PC-3 (cell line): ENCODE results near the gene PTPRD. TPM values are rescaled to one million over a fixed set of nuclear protein-coding genes. Genes with fewer than 3 reads are reported as not detected.

Experiments
- ATAC-seq: fragments of 200-7000 bp; cut with Tn5 transposase; 2 replicates; pipeline ENCODE4 v1.9.1; 2020; ENCODE audit warnings: mild to moderate bottlenecking, moderate library complexity
- BruUV-seq: library from RNA; stranded (reverse); fragments of 400-500 nt; replicated peaks from 2 replicates; lab custom pipeline; 2021; lab: Mats Ljungman, UMichigan
- CTCF ChIA-PET: fragments of 300-600 bp; sonication (Branson Sonifier 250); formaldehyde crosslinking; loops from one replicate; lab custom pipeline; 2022; ENCODE audit warnings: antibody characterized with exemption; lab: Charles Lee
- POLR2A ChIA-PET: fragments of 300-600 bp; sonication (Branson Sonifier 250); formaldehyde crosslinking; loops from one replicate; lab custom pipeline; 2022; ENCODE audit warnings: antibody characterized with exemption; ENCODE audit not compliant: unreplicated experiment; lab: Charles Lee
- DNase-seq: peaks from one replicate; pipeline ENCODE4 v3.0.0-alpha.2; 2015
- H2AFZ ChIP-seq: fragments of 300-600 bp; sonication (generic); 2 replicates; pipeline ENCODE4 v1.6.0; 2016; ENCODE audit warnings: antibody characterized with exemption, low read length
- H3F3A ChIP-seq: fragments of 300-600 bp; sonication (generic); one replicate; pipeline ENCODE4 v1.6.0; 2017; ENCODE audit warnings: antibody characterized with exemption, low read length, control low read depth, mild to moderate bottlenecking; ENCODE audit not compliant: unreplicated experiment
- H3K27ac ChIP-seq: fragments of 300-600 bp; sonication (generic); 2 replicates; pipeline ENCODE4 v1.5.1; 2016; ENCODE audit warnings: mild to moderate bottlenecking, low read length
- H3K27me3 ChIP-seq: fragments of 300-600 bp; sonication (generic); 2 replicates; pipeline ENCODE4 v1.6.1; 2016; ENCODE audit warnings: low read length, mixed read lengths
- H3K36me3 ChIP-seq: fragments of 300-600 bp; sonication (generic); 2 replicates; pipeline ENCODE4 v1.6.1; 2016; ENCODE audit warnings: low read depth, mixed run types, low read length, mixed read lengths
- H3K4me1 ChIP-seq: fragments of 300-600 bp; sonication (generic); 2 replicates; pipeline ENCODE4 v1.5.1; 2016; ENCODE audit warnings: low read length; ENCODE audit not compliant: insufficient read depth
- H3K4me2 ChIP-seq: fragments of 300-600 bp; sonication (generic); 2 replicates; pipeline ENCODE4 v1.6.0; 2016; ENCODE audit warnings: low read length
- H3K4me3 ChIP-seq: fragments of 300-600 bp; sonication (generic); 2 replicates; pipeline ENCODE4 v1.5.1; 2016; ENCODE audit warnings: mild to moderate bottlenecking, low read length, mixed read lengths
- H3K79me2 ChIP-seq: fragments of 300-600 bp; sonication (generic); 2 replicates; pipeline ENCODE4 v1.6.1; 2017; ENCODE audit warnings: low read length, mixed read lengths
- H3K9ac ChIP-seq: fragments of 300-600 bp; sonication (generic); 2 replicates; pipeline ENCODE4 v1.6.0; 2016; ENCODE audit warnings: mild to moderate bottlenecking, low read length
- H3K9me2 ChIP-seq: fragments of 300-600 bp; sonication (generic); replicated peaks from 2 replicates; pipeline ENCODE4 v1.6.1; 2016; ENCODE audit warnings: mixed run types, low read length, mixed read lengths
- H3K9me3 ChIP-seq: fragments of 300-600 bp; sonication (generic); 2 replicates; pipeline ENCODE4 v1.6.1; 2016; ENCODE audit warnings: low read length, mixed read lengths
- H4K20me1 ChIP-seq: fragments of 300-600 bp; sonication (generic); 2 replicates; pipeline ENCODE4 v1.6.1; 2016; ENCODE audit warnings: low read length, mixed read lengths
- EZH2 ChIP-seq: fragments of 300-600 bp; sonication (generic); IDR thresholded peaks from one replicate; pipeline ENCODE4 v1.6.1; 2017; ENCODE audit warnings: antibody characterized with exemption, mild to moderate bottlenecking, low read length; ENCODE audit not compliant: unreplicated experiment
- EZH2phosphoT487 ChIP-seq: fragments of 300-600 bp; sonication (generic); IDR thresholded peaks from 2 replicates; pipeline ENCODE4 v1.6.1; 2018; ENCODE audit warnings: mild to moderate bottlenecking, antibody characterized with exemption, low read length, borderline replicate concordance
- intact Hi-C: fragments of 100-400 bp; cut with micrococcal nuclease; formaldehyde crosslinking; loops from 2 replicates; pipeline ENCODE4 v1.9.0; 2023
- total RNA-seq: library from RNA; depleted of rRNA; stranded (reverse); fragments of >200 nt; gene quantifications from 2 replicates; pipeline ENCODE4 v1.2.3, GENCODE V29; 2014
- TF ChIP-seq, protein P1 (sequence below): fragments of 300-600 bp; sonication (generic); conservative IDR thresholded peaks from 2 replicates; pipeline ENCODE4 v1.5.1; 2017; ENCODE audit warnings: antibody characterized with exemption, low read depth, mild to moderate bottlenecking, low read length

The PTPRD gene
- total RNA-seq, 1 experiment from 2014 or later = not detected

DNA sequence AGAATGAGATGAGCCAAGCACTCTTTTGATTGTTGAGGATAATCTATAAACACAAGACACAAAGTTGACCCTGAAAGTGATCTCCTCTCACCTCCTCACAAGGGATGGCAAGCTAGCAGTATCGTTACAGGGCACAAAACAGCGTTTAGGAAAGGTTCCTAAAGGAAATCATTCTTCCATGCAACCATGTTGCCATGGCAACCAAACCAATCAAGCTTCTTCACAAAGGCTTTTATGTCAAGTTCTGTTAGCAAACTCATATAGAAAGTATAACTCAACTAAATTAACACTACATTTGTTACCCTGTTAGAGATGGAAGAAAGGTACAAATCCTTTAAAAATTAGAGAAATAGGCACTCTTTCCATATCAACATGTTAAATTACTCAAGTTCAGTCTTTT, 1796.4 kb downstream of the PTPRD start:
- ChIA-PET POLR2A (no interaction called here), CTCF (no interaction called here)
- DNase-seq = no peak
- Histone ChIP-seq H3K27me3 (no peaks in the 10 kb centered on the region), H3K27ac (no peak overlapping the region), H3K4me2 (no peak overlapping the region), H3K36me3 (no peaks in the 10 kb centered on the region), H3K9me3 (no peaks in the 10 kb centered on the region), H3K4me1 (no peaks in the 10 kb centered on the region), H3F3A (no peaks in the 10 kb centered on the region), H4K20me1 (no peaks in the 10 kb centered on the region), H3K79me2 (no peaks in the 10 kb centered on the region), H3K9me2 (no peaks in the 10 kb centered on the region), H3K4me3 (no peak overlapping the region), H3K9ac (no peak overlapping the region), H2AFZ (no peak overlapping the region)
- ATAC-seq = no peak
- intact Hi-C loops = no loop called here
- TF ChIP-seq EZH2 (no peak), EZH2phosphoT487 (no peak)
- TF ChIP-seq, protein P1, sequence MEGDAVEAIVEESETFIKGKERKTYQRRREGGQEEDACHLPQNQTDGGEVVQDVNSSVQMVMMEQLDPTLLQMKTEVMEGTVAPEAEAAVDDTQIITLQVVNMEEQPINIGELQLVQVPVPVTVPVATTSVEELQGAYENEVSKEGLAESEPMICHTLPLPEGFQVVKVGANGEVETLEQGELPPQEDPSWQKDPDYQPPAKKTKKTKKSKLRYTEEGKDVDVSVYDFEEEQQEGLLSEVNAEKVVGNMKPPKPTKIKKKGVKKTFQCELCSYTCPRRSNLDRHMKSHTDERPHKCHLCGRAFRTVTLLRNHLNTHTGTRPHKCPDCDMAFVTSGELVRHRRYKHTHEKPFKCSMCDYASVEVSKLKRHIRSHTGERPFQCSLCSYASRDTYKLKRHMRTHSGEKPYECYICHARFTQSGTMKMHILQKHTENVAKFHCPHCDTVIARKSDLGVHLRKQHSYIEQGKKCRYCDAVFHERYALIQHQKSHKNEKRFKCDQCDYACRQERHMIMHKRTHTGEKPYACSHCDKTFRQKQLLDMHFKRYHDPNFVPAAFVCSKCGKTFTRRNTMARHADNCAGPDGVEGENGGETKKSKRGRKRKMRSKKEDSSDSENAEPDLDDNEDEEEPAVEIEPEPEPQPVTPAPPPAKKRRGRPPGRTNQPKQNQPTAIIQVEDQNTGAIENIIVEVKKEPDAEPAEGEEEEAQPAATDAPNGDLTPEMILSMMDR = no peak
- BruUV-seq = no TSS peak

DNA sequence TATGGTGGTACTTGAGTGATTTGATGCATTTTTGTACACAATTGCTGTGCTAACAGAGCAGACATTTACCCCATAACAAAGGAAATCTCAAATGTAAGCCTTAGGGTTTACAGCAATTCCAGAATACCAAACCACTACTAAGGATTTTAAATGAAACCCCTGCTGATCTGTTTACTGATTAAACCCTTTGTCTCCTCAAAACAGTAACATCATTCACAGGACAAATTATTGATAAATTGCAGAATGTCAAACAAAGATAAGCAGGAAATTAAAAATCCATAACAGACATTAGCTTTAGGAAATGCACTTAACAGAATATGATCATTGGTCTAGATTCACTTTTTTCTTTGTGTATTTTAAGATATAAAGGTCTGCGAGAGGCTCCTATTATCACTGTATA, 1796.9 kb downstream of the PTPRD start:
- Histone ChIP-seq H3K9ac (no peak overlapping the region), H3K79me2 (no peaks in the 10 kb centered on the region), H2AFZ (no peak overlapping the region), H3K4me1 (no peaks in the 10 kb centered on the region), H3K36me3 (no peaks in the 10 kb centered on the region), H3K27ac (no peak overlapping the region), H3K9me2 (no peaks in the 10 kb centered on the region), H3K4me2 (no peak overlapping the region), H3K27me3 (no peaks in the 10 kb centered on the region), H3K4me3 (no peak overlapping the region), H3F3A (no peaks in the 10 kb centered on the region), H3K9me3 (no peaks in the 10 kb centered on the region), H4K20me1 (no peaks in the 10 kb centered on the region)
- BruUV-seq = no TSS peak
- no peak for DNase-seq
- TF ChIP-seq, protein P1 = no peak
- TF ChIP-seq EZH2phosphoT487 (no peak), EZH2 (no peak)
- CTCF ChIA-PET = no interaction called here
- no peak for ATAC-seq
- intact Hi-C loops = no loop called here
- POLR2A ChIA-PET = no interaction called here

DNA sequence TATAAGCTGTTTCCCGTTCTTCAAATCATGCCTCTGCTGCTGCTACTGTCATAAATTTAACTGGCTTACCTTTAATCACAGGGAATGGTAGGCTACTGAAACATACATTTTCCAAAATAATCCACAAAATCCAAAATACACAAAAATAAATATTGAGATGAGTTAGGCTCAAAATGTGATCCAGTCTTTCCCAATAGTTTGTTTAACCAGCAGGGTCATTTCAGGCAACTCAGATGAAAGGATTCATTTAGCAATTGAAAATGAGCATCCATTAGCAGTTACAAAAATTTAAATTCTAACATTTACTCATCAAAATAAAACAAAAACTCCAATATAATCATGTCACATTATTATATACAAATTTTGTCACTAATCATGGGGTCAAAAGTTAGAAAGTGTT, 1797.6 kb downstream of the PTPRD start:
- no TSS peak for BruUV-seq
- no peak overlapping the region for H3K4me3 ChIP-seq
- POLR2A ChIA-PET = no interaction called here

More for the DNA sequence above, 1797.6 kb downstream of the PTPRD start:
- ATAC-seq (no peak), DNase-seq (no peak)
- no peaks in the 10 kb centered on the region for H3K79me2 ChIP-seq
- no peak overlapping the region for H3K27ac ChIP-seq
- H2AFZ ChIP-seq = no peak overlapping the region
- no peaks in the 10 kb centered on the region for H3K27me3 ChIP-seq
- H3K4me2 ChIP-seq = no peak overlapping the region
- CTCF ChIA-PET = no interaction called here
- no peaks in the 10 kb centered on the region for H3K4me1 ChIP-seq
- H3F3A ChIP-seq = no peaks in the 10 kb centered on the region
- intact Hi-C loops = no loop called here
- no peaks in the 10 kb centered on the region for H3K9me3 ChIP-seq
- H3K36me3 ChIP-seq = no peaks in the 10 kb centered on the region
- H3K9ac ChIP-seq = no peak overlapping the region
- TF ChIP-seq EZH2phosphoT487 (no peak), EZH2 (no peak)
- H3K9me2 ChIP-seq = no peaks in the 10 kb centered on the region
- H4K20me1 ChIP-seq = no peaks in the 10 kb centered on the region
